Astrocyte of the spinal cord (primary cell): ENCODE results near the gene RTRAF.

Source experiments
- DNase-seq: peaks from one replicate; pipeline ENCODE4 v3.0.0; 2011; ENCODE audit warnings: low read depth, low spot score
- H3K4me3 ChIP-seq: 2 replicates; pipeline ENCODE4 v1.5.1; 2011; ENCODE audit warnings: low read depth, mild to moderate bottlenecking, low read length, moderate library complexity
- CTCF ChIP-seq: IDR thresholded peaks from 2 replicates; pipeline ENCODE4 v1.5.1; 2012; ENCODE audit warnings: low read depth, mild to moderate bottlenecking, low read length, inconsistent platforms
- in situ Hi-C: cut with HindIII; loops from 2 replicates; pipeline ENCODE4 v1.10.0; 2017; ENCODE audit warnings: low sequenced_read_pairs

RTRAF gene

GRCh38 chr14:52049721-52050588 lies 60.6 kb downstream of the RTRAF start:
- in situ Hi-C loops, result no loop called here
- no peak for TF ChIP-seq CTCF
- no peak for DNase-seq
- no peak overlapping the region for H3K4me3 ChIP-seq

- in situ Hi-C loops, result no loop called here
- no peak overlapping the region for H3K4me3 ChIP-seq
- TF ChIP-seq CTCF, result no peak
- no peak for DNase-seq
Measured at GRCh38 chr14:52051251-52051650, 61.9 kb downstream of the RTRAF start.

GRCh38 chr14:52051871-52052270 lies 62.5 kb downstream of the RTRAF start:
- no peak for TF ChIP-seq CTCF
- DNase-seq, result peak; percentile 76
- in situ Hi-C loops, result no loop called here
- H3K4me3 ChIP-seq, result no peak overlapping the region

- in situ Hi-C loops, result no loop called here
- TF ChIP-seq CTCF, result no peak
- no peak for DNase-seq
- no peak overlapping the region for H3K4me3 ChIP-seq
Measured at GRCh38 chr14:52052288-52052943, 63.1 kb downstream of the RTRAF start.

GRCh38 chr14:52053044-52053443 lies 63.7 kb downstream of the RTRAF start:
- TF ChIP-seq CTCF, result no peak
- no peak overlapping the region for H3K4me3 ChIP-seq
- peak; percentile 56 for DNase-seq
- in situ Hi-C loops, result no loop called here

GRCh38 chr14:52054678-52055077 lies 65.3 kb downstream of the RTRAF start:
- no peak for TF ChIP-seq CTCF
- in situ Hi-C loops, result no loop called here
- H3K4me3 ChIP-seq, result no peak overlapping the region
- no peak for DNase-seq
